ENCODE results near the gene PNPO.

Gene PNPO

DNA sequence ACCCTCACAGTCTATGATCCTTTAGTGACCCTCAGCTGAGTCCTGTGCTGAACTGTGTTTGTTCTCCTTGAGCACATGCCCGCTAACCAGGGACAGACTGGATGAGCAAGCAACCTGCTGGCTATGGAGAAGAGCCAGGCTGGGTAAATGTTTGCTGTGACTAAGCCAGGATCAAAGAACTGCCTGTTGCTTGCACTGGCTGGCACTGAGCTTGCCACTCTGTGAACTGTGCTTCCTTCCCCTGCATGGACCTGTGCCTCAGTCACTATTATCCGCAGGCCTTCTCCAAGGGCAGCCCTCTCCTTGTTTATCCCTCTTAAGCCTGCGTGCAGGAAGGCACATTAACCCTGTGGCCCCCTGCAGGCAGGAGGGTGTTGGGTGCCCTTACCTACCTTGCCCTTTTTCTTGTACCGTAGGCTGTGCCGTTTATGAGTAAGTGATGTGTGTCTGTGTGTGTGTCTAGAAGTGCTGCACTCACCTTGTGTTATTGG is 7.4 kb downstream of the PNPO start:
- FAIRE-seq, result peak; percentile 76
- no peak for DNase-seq (ENCODE audit: insufficient read length, low spot score)

DNA sequence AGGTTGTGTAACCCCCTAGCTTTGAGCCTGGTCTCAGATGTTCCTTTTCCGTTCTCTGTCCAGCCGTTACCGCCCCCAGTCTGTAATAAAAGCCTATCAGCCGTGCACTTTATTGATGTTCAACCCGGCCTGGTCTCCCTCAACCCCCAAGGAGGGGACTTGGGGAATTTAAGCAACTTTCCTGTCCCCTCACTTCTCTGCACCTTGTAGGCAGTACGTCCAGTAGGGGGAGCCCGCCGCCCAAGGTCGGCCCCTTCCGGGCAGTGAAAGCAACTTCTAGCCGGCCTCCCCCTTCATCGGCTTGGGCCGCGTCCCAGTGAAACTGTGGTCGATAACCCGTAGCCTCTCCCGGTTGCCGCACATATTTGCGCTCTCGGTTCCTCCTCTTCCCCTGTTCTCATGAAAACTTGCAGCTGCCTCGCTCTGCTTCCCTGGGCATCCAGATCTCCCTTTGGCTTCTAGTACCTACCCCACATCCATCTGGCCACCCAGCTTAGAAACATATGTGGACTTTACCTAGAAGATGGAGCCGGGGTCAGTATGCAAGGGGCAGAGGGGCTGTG is 7.9 kb downstream of the PNPO start:
- peak; percentile 87 for DNase-seq (ENCODE audit: insufficient read length, low spot score)
- FAIRE-seq, result no peak

DNA sequence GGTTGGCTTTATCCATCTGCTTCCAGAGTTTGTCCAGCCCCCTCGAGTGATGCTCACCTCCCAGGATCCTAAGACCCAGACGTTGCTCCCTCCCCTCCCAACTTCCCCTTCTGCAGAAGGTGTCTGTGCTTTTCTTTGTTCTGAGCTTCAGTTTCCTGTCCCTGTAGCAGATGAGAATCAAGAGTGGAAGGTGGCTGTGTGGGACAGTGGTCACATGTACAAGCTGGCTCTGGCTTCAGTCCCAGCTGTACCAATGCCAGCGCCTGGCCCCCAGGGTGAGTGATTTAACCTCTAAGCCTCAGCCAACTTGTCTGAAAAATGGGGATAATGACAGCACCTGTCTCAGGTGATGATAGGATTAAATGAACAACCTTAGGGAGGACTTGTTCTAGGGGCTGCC is 8.6 kb downstream of the PNPO start:
- FAIRE-seq (no peak), DNase-seq (ENCODE audit: insufficient read length, low spot score) (no peak)

DNA sequence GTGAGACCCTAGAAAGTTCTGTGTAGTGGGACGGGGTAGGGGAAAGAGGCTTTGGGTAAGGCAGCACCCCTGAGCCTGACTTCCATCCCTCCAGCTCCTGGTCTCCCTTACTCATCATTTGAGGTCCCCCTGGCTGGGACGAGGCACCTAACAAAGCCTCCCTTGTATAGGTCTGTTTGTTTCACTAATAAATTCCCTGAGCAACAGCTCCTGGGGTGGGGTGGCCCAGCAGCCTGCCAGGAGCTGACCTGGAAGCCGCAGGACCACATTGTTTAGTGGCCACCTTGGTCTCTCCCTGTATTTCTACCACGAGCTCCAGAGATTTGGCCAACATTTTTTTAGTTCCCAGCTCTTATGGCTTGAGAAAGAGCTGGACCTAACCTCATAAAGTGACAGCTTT is 9.1 kb downstream of the PNPO start:
- DNase-seq (ENCODE audit: insufficient read length, low spot score), result no peak
- FAIRE-seq, result no peak

DNA sequence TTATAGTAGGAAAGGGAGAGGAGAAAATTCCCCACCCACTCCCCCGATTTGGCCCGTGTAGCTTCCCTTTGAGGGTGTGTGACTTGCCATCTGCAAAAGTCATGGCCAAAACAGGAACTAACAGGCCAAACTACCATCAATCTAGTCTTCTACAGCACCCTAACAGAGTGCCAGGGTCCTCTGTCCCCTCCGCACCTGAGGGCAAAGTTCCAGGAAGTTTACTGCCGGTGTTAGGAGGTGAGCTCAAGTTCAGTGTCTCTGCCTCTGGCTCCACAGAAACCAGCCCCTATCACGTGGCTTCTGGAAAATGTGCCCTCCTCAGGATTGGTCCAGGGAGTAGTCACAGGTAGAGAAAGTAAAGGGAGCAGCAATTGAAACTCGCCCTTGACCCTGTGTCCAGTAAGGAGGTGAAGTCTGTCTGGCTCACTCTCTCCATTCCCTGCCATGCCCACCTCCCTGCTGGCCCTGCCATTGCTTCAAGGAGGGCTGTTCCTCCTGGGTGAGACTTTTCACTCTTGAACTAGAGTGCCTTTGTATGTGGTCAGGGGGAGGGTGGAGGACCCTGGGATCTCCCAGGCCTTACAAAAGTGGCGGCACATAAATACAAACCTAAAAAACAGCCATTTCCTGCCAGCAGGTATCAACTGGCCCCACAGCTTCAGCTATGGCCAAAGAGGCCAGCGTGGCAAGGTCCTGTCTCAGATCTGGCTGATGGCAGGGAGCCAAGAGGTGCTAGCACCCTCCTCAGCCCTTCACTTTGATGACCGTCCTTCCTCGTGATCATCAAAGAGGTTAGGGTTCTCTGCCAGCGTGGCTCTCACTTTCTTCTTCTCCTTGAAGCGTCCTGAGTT is 11.0 kb downstream of the PNPO start:
- DNase-seq (ENCODE audit: insufficient read length, low spot score), result no peak
- no peak for FAIRE-seq

DNA sequence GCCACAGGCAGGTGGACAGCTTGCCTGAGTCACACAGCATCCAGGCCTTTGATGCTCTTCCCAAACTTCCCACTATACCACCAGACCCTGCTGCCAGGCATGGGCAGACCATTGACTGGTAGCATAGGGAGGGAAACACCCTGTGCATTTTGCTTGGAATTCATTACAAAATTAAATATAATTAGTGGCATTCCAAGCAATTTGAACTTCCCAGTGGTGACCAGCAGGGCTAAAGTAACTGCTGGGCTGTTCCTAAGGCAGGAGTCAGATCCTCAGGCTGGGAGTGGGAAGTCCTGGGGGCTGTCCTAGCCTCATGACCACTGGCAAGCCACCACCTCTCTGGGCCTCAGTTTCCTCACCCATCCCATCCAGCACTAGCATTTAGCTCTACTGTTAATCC is 12.5 kb downstream of the PNPO start:
- no peak for DNase-seq (ENCODE audit: insufficient read length, low spot score)

DNA sequence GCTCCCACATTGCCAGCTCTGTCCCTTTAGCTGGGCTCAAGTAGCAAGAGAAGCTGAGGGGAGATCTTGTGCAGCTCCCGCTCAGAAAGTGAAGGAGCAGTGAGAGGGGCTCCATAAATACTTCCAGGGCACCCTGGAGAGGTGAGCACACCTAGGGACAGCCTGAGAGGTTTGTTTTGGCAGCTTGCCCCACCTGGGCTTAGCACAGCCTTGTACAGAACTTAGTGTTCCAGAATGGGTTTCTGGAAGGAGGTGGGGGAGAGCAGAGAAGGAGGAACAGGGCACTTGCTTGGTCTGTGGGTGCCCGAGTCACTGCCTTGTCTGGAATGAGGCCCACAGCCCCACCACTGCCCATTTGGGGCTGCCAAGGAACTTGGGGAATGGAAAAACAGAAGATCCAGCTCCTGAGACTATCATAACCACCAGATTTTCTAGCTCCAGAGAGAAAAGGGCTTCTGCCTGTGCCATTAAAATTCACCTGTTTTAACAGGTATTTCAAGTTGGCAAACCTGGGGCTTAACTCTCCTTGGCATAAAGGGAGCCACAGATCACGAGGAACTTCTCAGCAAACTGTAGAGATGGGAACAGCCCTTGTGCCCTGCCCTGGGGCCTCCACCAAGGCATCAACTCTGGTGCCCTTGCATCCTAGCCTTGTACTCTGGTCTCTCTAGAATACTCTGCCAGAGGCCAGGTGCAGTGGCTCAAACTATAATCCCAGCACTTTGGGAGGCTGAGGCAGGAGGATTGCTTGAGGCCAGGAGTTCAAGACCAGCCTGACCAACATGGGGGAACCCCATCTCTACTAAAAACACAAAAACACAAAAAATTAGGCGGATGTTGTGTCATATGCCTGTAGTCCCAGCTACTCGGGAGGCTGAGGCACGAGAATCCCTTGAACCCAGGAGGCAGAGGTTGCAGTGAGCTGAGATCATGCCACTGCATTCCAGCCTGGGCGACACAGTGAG is 14.4 kb downstream of the PNPO start:
- DNase-seq (ENCODE audit: insufficient read length, low spot score) (no peak), FAIRE-seq (no peak)

More for the DNA sequence above, 12.5 kb downstream of the PNPO start:
- FAIRE-seq, result no peak

DNA sequence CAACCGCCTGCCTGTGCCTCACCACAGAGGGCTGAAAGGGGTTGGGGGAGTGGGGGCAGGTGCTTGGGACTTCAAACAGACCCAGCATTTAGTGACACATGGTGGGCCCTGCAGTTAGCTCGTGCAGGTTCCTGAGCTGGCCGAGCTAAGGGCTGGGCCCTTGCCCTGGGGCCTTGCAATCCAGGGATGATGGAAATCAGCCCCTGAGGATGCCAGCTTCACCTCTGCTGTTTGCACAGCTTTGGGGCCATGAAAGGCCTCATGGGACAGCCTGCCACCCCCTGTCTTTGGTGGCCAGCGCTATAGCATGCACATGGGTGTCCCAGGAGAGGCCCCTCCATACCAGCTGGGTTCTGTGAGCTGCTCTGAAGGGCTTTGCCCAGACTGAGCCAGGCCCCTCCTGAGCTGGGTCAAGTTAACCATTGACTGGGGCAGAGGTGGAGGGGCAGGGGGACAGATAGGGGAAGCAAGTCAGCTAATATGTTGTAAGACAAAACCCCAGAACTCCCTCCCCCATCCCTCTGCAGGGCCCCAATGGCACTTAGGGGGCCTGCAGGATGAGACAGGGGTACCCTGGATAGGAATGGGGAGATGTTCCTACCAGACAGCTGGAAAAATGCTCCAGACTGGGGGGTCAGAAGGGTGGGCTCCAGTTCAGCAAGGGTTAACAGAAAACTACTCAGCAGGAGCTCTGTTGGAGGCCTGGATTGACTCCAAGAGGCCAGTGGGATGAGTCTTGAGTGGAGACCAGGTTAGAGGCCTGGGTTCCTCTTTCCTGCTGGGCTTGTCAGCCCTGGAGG is 15.6 kb downstream of the PNPO start:
- DNase-seq (ENCODE audit: insufficient read length, low spot score), result no peak

DNA sequence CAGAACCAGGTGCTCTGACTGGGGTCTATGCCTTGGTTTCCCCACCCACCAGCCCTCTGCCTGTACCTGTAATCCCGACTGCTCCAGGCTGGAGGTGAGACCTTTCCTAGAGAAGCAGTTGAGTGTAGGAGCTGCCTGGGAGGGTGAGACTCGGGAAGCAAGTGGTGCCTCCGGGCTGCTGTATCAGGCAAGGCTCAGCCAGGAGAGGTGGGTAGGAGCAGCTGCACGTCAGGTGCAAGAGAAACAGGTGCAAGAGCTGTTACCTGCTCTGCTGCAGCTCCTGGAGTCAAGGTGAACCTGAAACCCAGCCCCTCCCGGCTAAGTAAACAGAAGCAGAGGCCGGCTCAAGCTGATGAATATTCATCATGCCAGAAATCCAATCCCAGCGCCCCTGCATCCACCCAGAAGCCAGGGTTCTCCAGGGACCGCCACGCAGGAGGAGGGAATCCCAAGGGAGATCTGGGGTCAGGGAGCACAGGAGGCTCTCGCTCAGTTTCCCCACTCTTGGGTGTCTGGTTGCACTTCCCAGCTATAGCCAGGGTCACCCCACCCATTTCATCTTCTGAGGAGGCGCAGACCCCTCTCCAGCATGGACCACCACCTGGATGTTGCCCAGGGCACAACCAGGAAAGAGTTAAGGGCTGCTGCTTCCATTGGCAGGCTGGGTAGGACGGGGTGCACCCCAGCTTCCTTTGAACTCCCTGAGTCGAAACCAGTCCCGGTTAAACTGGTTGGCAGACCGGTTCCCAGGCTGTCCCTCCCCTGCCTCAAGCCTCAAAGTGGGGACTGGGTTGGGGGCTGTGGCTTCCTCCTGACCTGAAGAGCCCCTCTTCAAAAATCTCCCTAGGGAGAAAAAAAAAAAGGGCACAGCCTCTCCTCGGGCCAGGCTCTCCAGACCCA is 16.5 kb downstream of the PNPO start, which contains the start of gene PRR15L:
TSS of gene PRR15L (minus strand) at position 293 of the 900 bp plus-strand sequence. CDS start 4,649 bp downstream, outside the sequence.
- FAIRE-seq (peak; percentile 44), DNase-seq (ENCODE audit: insufficient read length, low spot score) (no peak)

More for the DNA sequence above, 15.6 kb downstream of the PNPO start:
- FAIRE-seq, result no peak

DNA sequence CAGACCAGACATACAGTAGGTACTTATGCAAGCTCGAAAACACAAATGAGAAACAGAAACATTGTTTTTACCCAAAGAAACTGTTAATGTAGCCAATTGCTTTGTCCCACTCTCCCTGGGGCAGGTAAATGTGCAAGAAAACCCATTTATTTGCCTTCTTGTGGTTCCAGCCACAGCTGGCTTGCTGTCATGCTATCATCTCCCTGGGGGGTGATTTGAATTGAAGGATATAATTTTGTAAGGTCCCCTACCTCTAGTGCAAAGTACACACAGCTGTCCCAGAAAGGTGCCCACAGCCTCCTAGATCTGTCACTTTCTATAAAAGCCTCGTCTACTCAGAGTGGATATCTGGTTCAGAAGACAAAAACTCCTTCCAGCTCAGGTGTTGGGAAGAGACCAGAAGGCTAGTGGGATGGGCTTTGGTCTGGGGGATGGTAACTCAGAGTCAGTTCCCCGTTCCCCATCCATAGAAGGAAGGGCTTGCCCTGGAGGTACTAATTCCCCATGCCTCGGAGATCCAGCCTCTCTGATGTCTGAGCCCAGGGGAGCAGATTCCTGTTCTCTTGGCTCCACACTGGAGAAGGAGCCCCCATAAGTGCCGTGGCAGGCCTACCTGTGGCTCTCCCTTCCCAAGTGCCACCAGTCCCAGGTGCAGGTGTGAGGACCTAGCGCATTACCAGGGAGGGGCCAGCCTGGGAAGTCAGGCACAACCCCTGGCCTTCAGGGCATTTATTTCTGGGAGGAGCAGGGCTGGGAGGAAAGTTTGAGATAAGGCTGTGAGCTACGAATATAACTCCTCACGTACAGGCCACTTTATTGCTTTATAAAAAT is 18.7 kb downstream of the PNPO start:
- FAIRE-seq (no peak), DNase-seq (ENCODE audit: insufficient read length, low spot score) (no peak)

DNA sequence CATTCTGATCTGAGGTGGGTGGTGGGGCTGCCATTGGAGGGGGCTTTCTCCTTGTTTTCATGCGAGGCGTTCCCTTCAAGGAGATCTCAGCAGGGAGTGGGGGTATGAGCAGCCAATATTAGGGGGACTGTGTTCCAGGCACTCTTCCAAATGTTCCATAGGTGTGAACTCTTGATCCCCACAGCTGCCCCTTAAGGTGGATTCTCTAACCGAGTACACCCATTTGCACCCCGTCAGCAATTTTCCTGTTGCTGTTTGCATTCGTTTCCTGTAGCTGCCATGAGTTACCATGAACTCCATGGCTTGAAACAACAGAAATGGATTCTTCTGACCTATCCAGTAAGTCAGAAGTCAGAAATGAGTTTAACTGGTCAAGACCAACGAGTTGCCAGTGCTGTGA is 20.0 kb downstream of the PNPO start:
- FAIRE-seq (peak; percentile 9), DNase-seq (ENCODE audit: insufficient read length, low spot score) (no peak)

DNA sequence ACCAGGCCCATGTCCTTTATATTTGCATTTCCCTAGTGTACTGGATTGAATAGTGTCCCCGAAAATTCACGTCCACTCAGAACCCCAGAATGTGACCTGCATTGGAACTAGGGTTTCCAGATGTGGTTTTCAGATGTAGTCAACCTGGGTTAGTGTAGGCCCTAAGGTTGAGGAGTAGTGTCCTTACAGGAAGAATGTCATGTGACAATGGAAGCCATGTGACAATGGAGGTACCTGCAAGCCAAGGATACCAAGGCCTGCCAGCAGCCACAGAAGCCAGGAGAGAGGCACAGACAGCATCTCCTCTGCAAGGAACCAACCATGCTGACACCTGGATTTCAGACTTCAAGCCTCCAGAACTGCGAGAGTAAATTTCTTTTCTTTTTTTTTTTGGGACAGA is 21.5 kb downstream of the PNPO start:
- DNase-seq (ENCODE audit: insufficient read length, low spot score), result no peak
- FAIRE-seq, result no peak

DNA sequence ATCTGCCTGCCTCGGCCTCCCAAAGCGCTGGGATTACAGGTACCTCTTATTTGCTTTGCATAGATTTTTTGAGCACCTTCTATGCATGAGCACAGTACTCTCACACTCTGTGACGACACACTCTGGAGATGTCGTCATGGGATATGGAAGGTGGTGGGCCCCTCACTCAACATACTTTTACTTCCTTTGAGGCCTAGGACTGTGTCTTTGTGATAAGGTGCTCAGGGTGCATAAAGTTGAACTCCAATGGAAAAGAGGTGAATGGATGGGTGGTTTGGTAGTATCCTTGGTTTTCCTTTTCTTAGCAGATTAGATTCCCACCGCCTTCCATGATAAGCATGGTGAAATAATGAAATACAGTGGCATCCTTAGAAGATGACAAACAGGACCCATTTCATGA is 23.5 kb downstream of the PNPO start:
- DNase-seq (ENCODE audit: insufficient read length, low spot score) (no peak), FAIRE-seq (no peak)

DNA sequence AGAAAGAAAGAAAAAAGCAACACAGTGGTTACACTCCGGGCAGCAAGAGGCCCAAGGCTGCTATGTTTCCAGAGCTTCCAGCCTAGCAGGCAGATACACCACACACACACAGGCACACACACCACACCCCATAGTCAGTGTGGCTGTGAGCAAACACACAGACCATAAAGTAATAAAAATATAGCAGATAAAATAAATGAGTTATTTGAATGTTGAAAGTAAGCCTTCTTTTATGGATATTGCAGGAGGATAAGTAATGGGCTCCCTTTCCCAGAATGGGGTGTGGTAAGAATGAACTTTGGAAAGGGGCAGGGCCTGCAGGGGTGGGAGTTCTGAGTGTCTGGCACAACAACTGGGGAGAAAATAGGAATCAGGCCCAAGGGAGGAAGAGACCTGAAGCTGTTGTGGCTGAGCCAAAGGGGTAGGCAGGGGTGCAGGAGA is 24.7 kb downstream of the PNPO start:
- FAIRE-seq (no peak), DNase-seq (ENCODE audit: insufficient read length, low spot score) (no peak)

DNA sequence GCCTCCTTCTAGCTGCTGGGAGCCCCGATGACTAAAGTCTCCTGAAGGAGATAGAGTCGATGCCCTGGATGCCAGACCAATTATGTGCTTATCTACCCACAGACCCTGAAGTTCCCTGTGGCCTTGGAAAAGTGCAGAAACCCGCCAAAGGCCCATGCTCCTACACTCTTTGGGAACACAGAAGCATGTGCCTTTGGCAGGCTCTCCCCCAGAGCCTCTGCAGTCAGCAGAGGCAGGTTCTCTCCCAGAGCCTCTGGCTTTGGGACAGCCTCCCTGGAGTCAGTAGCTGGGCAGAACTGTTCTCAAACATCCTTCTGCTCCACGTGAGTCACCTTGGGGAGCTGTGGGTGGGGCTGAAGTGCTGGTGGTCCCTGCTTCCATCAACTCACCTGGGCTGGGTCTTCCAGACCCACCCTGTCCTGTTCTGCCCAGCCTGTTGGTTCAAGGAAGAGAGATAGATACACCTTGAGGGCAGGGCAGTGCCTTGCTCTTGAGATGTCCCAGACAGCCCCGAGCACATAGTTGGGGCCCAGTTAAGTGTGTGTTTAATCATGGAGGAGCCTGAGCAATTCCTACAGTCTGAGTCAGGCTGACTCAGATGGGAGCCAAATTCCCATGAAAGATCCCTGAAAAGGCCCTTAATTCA is 26.4 kb downstream of the PNPO start:
- DNase-seq (ENCODE audit: insufficient read length, low spot score) (peak; percentile 50), FAIRE-seq (no peak)

DNA sequence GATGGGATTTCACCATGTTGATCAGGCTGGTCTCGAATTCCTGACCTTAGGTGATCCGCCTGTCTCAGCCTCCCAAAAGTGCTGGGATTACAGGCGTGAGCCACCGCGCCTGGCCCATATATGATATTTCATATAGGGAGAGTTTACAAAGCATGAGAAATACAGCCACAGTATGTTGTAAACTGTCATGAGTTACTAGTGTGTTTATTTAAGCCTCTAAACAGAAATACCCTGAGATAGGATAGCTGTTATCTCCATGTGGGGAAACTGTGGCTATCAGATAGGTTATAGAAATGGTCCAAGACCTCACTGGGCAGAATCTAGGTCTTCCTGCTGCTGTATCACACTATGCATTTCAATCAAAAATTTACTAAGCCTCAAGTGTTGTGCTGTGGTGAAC is 27.5 kb downstream of the PNPO start:
- FAIRE-seq (no peak), DNase-seq (ENCODE audit: insufficient read length, low spot score) (no peak)

DNA sequence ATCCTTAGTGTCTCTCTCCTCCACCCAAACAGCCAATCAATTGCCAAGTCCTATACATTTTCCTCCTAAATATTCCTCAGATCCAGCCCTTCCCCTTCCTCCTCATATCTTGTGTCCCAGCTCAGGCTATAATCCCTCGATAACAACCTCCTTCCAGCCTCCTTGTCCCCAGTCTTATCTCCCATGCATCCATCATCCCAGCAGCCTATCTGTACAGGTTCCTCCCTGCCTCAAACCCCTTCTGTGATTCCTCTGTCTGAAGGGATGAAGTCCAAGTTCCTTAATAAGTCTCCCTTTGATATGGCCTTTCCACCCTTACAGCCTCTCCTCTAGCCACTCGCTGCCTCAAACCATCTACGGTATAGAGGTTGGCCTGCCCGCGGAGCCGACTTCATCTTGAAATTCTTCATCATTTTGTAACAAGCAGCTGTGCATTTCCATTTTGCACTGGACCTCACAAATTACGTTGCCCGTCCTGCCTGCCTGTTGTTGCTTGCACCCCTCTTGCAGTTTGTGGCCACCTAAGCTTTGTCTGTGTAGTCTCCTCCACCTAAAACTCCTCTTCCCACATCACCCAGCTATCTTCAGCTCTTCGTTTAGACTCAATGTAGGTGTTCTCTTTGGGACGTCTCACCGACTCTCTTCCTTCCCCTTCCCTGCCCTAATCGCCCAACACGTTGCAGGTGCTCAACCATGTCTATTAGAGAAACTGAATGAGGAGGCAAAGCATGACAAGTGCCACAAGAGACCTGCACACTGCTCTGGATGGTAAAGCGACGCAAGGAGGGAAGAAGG is 28.8 kb downstream of the PNPO start:
- DNase-seq (ENCODE audit: insufficient read length, low spot score), result no peak
- no peak for FAIRE-seq
